SU-DHL-6 (cell line): ENCODE data around the gene RBL1.

Experiments
- H2AFZ ChIP-seq: fragments of 200-600 bp; sonication (generic); 2 replicates; pipeline ENCODE4 v1.6.1; 2014; ENCODE audit warnings: low read depth, mild to moderate bottlenecking, moderate library complexity, mixed read lengths, antibody characterized with exemption, low read length; ENCODE audit not compliant: severe bottlenecking
- H3F3A ChIP-seq: fragments of 200-600 bp; shearing (Covaris generic); 2 replicates; pipeline ENCODE4 v1.6.0; 2016; ENCODE audit warnings: antibody characterized with exemption, mild to moderate bottlenecking; ENCODE audit not compliant: insufficient read depth
- H3K27ac ChIP-seq: fragments of 200-600 bp; sonication (generic); 2 replicates; pipeline ENCODE4 v1.5.1; 2016; ENCODE audit warnings: low read depth, mild to moderate bottlenecking, low read length, moderate library complexity, mixed read lengths
- H3K27me3 ChIP-seq: fragments of 200-600 bp; sonication (generic), shearing (Covaris generic); 2 replicates; pipeline ENCODE4 v1.6.0; 2014; ENCODE audit warnings: mild to moderate bottlenecking, low read length
- H3K36me3 ChIP-seq: fragments of 200-600 bp; sonication (generic); 2 replicates; pipeline ENCODE4 v1.6.1; 2014; ENCODE audit warnings: mild to moderate bottlenecking, low read length, mixed read lengths
- H3K4me2 ChIP-seq: fragments of 300-600, 200-600 bp; shearing (Covaris generic), sonication (generic); 2 replicates; pipeline ENCODE4 v1.6.0; 2014; ENCODE audit warnings: low read length, low read depth, mild to moderate bottlenecking; ENCODE audit not compliant: poor library complexity, severe bottlenecking
- H3K4me3 ChIP-seq: fragments of 200-600 bp; sonication (generic); 2 replicates; pipeline ENCODE4 v1.5.1; 2014; ENCODE audit warnings: antibody characterized with exemption, low read length, mild to moderate bottlenecking, mixed read lengths; ENCODE audit not compliant: insufficient read depth, poor library complexity, severe bottlenecking
- H3K79me2 ChIP-seq: fragments of 200-600 bp; sonication (generic); 2 replicates; pipeline ENCODE4 v1.6.1; 2014; ENCODE audit warnings: mild to moderate bottlenecking, low read length, moderate library complexity; ENCODE audit not compliant: insufficient read depth
- H3K9ac ChIP-seq: fragments of 200-600 bp; sonication (generic); 2 replicates; pipeline ENCODE4 v1.7.0; 2014; ENCODE audit warnings: mild to moderate bottlenecking, low read length
- H3K9me2 ChIP-seq: fragments of 200-600 bp; sonication (generic); replicated peaks from 2 replicates; pipeline ENCODE4 v1.6.1; 2014; ENCODE audit warnings: low read length; ENCODE audit not compliant: insufficient read depth
- H3K9me3 ChIP-seq: fragments of 200-600 bp; sonication (generic); 2 replicates; pipeline ENCODE4 v1.6.1; 2014; ENCODE audit warnings: low read length, mixed read lengths; ENCODE audit not compliant: insufficient read depth
- H4K20me1 ChIP-seq: fragments of 200-600 bp; sonication (generic); 2 replicates; pipeline ENCODE4 v1.6.1; 2014; ENCODE audit warnings: low read depth, mild to moderate bottlenecking, antibody characterized with exemption, low read length, moderate library complexity, mixed read lengths
- CTCF ChIP-seq: fragments of 200-600 bp; sonication (generic); IDR thresholded peaks from one replicate; pipeline ENCODE4 v1.5.1; 2017; ENCODE audit warnings: antibody characterized with exemption, mild to moderate bottlenecking, low read length, moderate library complexity; ENCODE audit not compliant: insufficient read depth, poor library complexity, severe bottlenecking
- EZH2phosphoT487 ChIP-seq: fragments of 200-600 bp; sonication (generic), shearing (Covaris generic); conservative IDR thresholded peaks from 2 replicates; pipeline ENCODE4 v1.6.1; 2018; ENCODE audit warnings: mild to moderate bottlenecking, antibody characterized with exemption, low read length, moderate library complexity, mixed read lengths

RBL1 gene

GRCh38 chr20:37137547-37137946 lies 41.8 kb upstream of the RBL1 start:
- Histone ChIP-seq H3F3A (no peaks in the 10 kb centered on the region), H4K20me1 (no peaks in the 10 kb centered on the region), H3K9ac (no peak overlapping the region), H2AFZ (no peak overlapping the region), H3K9me2 (no peaks in the 10 kb centered on the region), H3K4me2 (no peak overlapping the region), H3K36me3 (no peaks in the 10 kb centered on the region), H3K27me3 (no peaks in the 10 kb centered on the region), H3K4me3 (no peak overlapping the region), H3K27ac (no peak overlapping the region), H3K79me2 (no peaks in the 10 kb centered on the region), H3K9me3 (no peaks in the 10 kb centered on the region)
- TF ChIP-seq CTCF (no peak), EZH2phosphoT487 (no peak)

GRCh38 chr20:37133952-37134351 lies 38.2 kb upstream of the RBL1 start:
- H4K20me1 ChIP-seq = no peaks in the 10 kb centered on the region
- H3K4me3 ChIP-seq = no peak overlapping the region
- H3K4me2 ChIP-seq = no peak overlapping the region
- no peaks in the 10 kb centered on the region for H3K36me3 ChIP-seq
- H2AFZ ChIP-seq = no peak overlapping the region
- H3K9me3 ChIP-seq = no peaks in the 10 kb centered on the region
- no peak overlapping the region for H3K27ac ChIP-seq
- no peaks in the 10 kb centered on the region for H3K9me2 ChIP-seq
- no peak overlapping the region for H3K9ac ChIP-seq
- H3F3A ChIP-seq = no peaks in the 10 kb centered on the region
- no peaks in the 10 kb centered on the region for H3K79me2 ChIP-seq
- TF ChIP-seq EZH2phosphoT487 (no peak), CTCF (no peak)
- no peaks in the 10 kb centered on the region for H3K27me3 ChIP-seq

GRCh38 chr20:37131486-37131885 lies 35.7 kb upstream of the RBL1 start:
- no peaks in the 10 kb centered on the region for H3K27me3 ChIP-seq
- no peak overlapping the region for H2AFZ ChIP-seq
- H3K4me3 ChIP-seq = no peak overlapping the region
- no peaks in the 10 kb centered on the region for H3K79me2 ChIP-seq
- H3K9me2 ChIP-seq = no peaks in the 10 kb centered on the region
- no peak overlapping the region for H3K27ac ChIP-seq
- no peak overlapping the region for H3K4me2 ChIP-seq
- no peaks in the 10 kb centered on the region for H4K20me1 ChIP-seq
- TF ChIP-seq CTCF = no peak
- TF ChIP-seq EZH2phosphoT487 = no peak
- no peak overlapping the region for H3K9ac ChIP-seq
- H3K36me3 ChIP-seq = no peaks in the 10 kb centered on the region
- H3F3A ChIP-seq = no peaks in the 10 kb centered on the region
- H3K9me3 ChIP-seq = no peaks in the 10 kb centered on the region
